Measurements from ENCODE around the gene MBTPS1.
A peak's percentile ranks its signal among the peaks of the same experiment; 100 is the strongest.

The MBTPS1 gene

GRCh38 chr16:84084570-84085270 lies 32.0 kb downstream of the MBTPS1 start:
- H3K36me3 ChIP-seq (ENCODE audit: insufficient read depth, low read length): peaks cover 64% of the 10 kb centered on the region
- TF ChIP-seq, protein P1, sequence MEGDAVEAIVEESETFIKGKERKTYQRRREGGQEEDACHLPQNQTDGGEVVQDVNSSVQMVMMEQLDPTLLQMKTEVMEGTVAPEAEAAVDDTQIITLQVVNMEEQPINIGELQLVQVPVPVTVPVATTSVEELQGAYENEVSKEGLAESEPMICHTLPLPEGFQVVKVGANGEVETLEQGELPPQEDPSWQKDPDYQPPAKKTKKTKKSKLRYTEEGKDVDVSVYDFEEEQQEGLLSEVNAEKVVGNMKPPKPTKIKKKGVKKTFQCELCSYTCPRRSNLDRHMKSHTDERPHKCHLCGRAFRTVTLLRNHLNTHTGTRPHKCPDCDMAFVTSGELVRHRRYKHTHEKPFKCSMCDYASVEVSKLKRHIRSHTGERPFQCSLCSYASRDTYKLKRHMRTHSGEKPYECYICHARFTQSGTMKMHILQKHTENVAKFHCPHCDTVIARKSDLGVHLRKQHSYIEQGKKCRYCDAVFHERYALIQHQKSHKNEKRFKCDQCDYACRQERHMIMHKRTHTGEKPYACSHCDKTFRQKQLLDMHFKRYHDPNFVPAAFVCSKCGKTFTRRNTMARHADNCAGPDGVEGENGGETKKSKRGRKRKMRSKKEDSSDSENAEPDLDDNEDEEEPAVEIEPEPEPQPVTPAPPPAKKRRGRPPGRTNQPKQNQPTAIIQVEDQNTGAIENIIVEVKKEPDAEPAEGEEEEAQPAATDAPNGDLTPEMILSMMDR (conservative IDR thresholded peaks at IDR 0.05; ENCODE audit: low read length): peak; percentile 89
- TF ChIP-seq EZH2phosphoT487 (IDR thresholded peaks at IDR 0.05; ENCODE audit: borderline replicate concordance): no peak
- H3K9me3 ChIP-seq (ENCODE audit: insufficient read depth, low read depth, low read length): no peaks in the 10 kb centered on the region
- H3K4me1 ChIP-seq (ENCODE audit: insufficient read depth, low read length, poor library complexity, severe bottlenecking): peaks cover 42% of the 10 kb centered on the region
- peak overlapping the region; percentile 71 for H3K9ac ChIP-seq (ENCODE audit: low read depth, low read length, poor library complexity, severe bottlenecking)
- no peak overlapping the region for H2AFZ ChIP-seq (ENCODE audit: low read length)
- peak overlapping the region; percentile 39 for H3K4me2 ChIP-seq (ENCODE audit: low read depth, low read length, poor library complexity, severe bottlenecking)
- no peaks in the 10 kb centered on the region for H4K20me1 ChIP-seq (ENCODE audit: insufficient read depth, low read length, poor library complexity, severe bottlenecking)
- H3F3A ChIP-seq (ENCODE audit: low read depth): peaks cover 6% of the 10 kb centered on the region; the same call in 1 of the 2 replicates
- no peak overlapping the region for H3K4me3 ChIP-seq (ENCODE audit: low read length, poor library complexity, severe bottlenecking)
- 0 out of 2 replicates have a peak, but pooled peaks cover 10% of the 10 kb centered on the region for H3K79me2 ChIP-seq (ENCODE audit: insufficient read depth, low read length)
- no peaks in the 10 kb centered on the region for H3K27me3 ChIP-seq (ENCODE audit: insufficient read depth, low read length, poor library complexity, severe bottlenecking)
- H3K9me2 ChIP-seq (replicated peaks; ENCODE audit: low read depth, low read length): no peaks in the 10 kb centered on the region

DNA sequence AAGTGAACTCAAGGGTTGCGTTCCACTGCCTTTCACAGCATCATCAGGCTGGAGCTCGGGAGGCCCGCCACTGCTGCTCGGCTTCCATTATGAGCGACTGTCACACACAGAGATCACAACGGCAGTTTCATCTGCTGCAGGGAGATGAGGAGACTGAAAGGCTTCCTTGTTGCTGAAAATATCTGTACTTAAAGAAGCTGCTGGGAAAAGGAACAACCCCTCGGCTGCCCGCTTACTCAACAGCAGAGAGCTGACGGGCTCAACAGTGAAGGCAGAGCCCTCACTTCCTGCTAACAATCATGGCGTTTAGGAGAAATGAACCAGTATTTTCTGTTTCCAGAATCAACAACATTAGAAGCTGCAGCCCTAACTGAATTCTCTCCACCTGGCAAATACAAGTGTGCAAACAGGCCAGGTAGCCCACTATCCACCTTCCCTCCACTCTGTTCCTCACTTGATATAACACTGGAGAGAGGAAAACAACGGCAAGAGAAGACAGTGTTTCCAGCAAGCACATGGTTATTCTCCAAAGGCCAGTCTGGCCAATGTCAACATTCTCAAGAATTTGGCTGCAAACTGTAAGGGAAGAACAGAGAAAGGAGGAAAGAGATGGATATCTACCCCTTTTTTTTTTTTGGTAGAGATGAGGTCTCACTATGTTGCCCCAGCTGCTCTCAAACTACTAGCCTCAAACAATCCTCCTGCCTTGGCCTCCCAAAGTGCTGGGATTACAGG lies 33.7 kb downstream of the MBTPS1 start:
- Histone ChIP-seq H3K4me2 (ENCODE audit: low read depth, low read length, poor library complexity, severe bottlenecking) (no peak overlapping the region), H2AFZ (ENCODE audit: low read length) (no peak overlapping the region), H3K27me3 (ENCODE audit: insufficient read depth, low read length, poor library complexity, severe bottlenecking) (no peaks in the 10 kb centered on the region), H3K4me1 (ENCODE audit: insufficient read depth, low read length, poor library complexity, severe bottlenecking) (peaks cover 28% of the 10 kb centered on the region), H3K9me3 (ENCODE audit: insufficient read depth, low read depth, low read length) (no peaks in the 10 kb centered on the region), H3K9ac (ENCODE audit: low read depth, low read length, poor library complexity, severe bottlenecking) (no peak overlapping the region), H3K79me2 (ENCODE audit: insufficient read depth, low read length) (peaks cover 15% of the 10 kb centered on the region; the same call in 1 of the 2 replicates), H3K36me3 (ENCODE audit: insufficient read depth, low read length) (peaks cover 76% of the 10 kb centered on the region), H3K9me2 (replicated peaks; ENCODE audit: low read depth, low read length) (no peaks in the 10 kb centered on the region), H4K20me1 (ENCODE audit: insufficient read depth, low read length, poor library complexity, severe bottlenecking) (no peaks in the 10 kb centered on the region), H3F3A (ENCODE audit: low read depth) (peaks cover 4% of the 10 kb centered on the region; the same call in 1 of the 2 replicates), H3K4me3 (ENCODE audit: low read length, poor library complexity, severe bottlenecking) (no peak overlapping the region)
- TF ChIP-seq, protein P1 (conservative IDR thresholded peaks at IDR 0.05; ENCODE audit: low read length): no peak
- no peak for TF ChIP-seq EZH2phosphoT487 (IDR thresholded peaks at IDR 0.05; ENCODE audit: borderline replicate concordance)

- Histone ChIP-seq H3K9ac (ENCODE audit: low read depth, low read length, poor library complexity, severe bottlenecking) (no peak overlapping the region), H3K9me3 (ENCODE audit: insufficient read depth, low read depth, low read length) (no peaks in the 10 kb centered on the region), H3K4me3 (ENCODE audit: low read length, poor library complexity, severe bottlenecking) (no peak overlapping the region), H2AFZ (ENCODE audit: low read length) (no peak overlapping the region), H3K27me3 (ENCODE audit: insufficient read depth, low read length, poor library complexity, severe bottlenecking) (no peaks in the 10 kb centered on the region), H4K20me1 (ENCODE audit: insufficient read depth, low read length, poor library complexity, severe bottlenecking) (no peaks in the 10 kb centered on the region), H3K4me2 (ENCODE audit: low read depth, low read length, poor library complexity, severe bottlenecking) (no peak overlapping the region), H3F3A (ENCODE audit: low read depth) (no peaks in the 10 kb centered on the region), H3K9me2 (replicated peaks; ENCODE audit: low read depth, low read length) (no peaks in the 10 kb centered on the region), H3K4me1 (ENCODE audit: insufficient read depth, low read length, poor library complexity, severe bottlenecking) (peaks cover 19% of the 10 kb centered on the region), H3K36me3 (ENCODE audit: insufficient read depth, low read length) (peaks cover 81% of the 10 kb centered on the region), H3K79me2 (ENCODE audit: insufficient read depth, low read length) (peaks cover 21% of the 10 kb centered on the region; the same call in 1 of the 2 replicates)
- TF ChIP-seq, protein P1 (conservative IDR thresholded peaks at IDR 0.05; ENCODE audit: low read length): no peak
- TF ChIP-seq EZH2phosphoT487 (IDR thresholded peaks at IDR 0.05; ENCODE audit: borderline replicate concordance): no peak
Measured at GRCh38 chr16:84082110-84082509, 34.6 kb downstream of the MBTPS1 start.

All from Loucy (cell line).